COLO668 (cell line): ENCODE measurements around the gene JARID2.

Experiments used
- DNase-seq: peaks from one replicate; lab custom pipeline; 2025; ENCODE audit not compliant: unreplicated experiment; lab: John Stamatoyannopoulos, UW

Gene JARID2

GRCh38 chr6:15502446-15503345 is 256.8 kb downstream of the JARID2 start:
- DNase-seq: no peak

DNA sequence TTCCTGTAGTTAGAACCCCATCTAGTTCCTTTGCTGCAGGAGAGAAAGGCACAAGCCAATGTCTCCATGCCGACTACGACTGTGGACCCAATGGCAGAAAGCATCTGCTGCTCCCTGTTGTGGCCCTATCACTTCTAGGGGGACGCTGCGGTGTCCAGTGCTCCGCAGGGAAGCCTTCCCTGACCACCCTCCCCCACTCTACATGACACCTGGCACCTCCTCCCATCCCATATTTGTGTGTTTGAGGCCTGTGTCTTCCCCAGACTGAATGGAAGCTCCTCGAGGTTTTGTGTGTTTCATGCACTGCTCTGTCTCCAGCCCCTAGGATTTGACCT is 257.4 kb downstream of the JARID2 start:
- DNase-seq: no peak

DNA sequence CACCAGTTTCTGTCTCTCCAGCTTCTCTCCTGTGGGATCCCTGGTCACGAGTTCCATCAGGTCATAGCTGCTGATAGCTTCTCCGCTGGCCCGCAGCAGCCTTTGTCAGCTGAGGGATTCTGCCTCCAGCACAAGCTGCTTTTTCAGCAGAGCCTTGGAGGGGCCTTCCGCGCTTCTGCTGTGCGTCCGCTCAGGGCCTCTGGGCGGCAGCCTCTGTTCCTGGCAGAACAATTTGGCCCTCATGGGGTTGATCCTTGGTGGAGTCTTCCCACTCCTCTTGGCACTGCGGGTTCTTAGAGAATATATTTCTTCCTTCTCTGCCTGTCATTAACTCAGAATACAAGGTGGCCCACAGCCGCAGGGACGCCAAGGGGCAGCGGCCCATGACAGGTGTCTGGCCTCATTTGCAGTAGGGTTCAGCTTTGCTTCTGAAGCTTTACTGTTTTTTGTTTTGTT is 258.2 kb downstream of the JARID2 start:
- no peak for DNase-seq

- DNase-seq: peak; percentile 1
Measured at GRCh38 chr6:15504581-15505350, 258.9 kb downstream of the JARID2 start.

DNA sequence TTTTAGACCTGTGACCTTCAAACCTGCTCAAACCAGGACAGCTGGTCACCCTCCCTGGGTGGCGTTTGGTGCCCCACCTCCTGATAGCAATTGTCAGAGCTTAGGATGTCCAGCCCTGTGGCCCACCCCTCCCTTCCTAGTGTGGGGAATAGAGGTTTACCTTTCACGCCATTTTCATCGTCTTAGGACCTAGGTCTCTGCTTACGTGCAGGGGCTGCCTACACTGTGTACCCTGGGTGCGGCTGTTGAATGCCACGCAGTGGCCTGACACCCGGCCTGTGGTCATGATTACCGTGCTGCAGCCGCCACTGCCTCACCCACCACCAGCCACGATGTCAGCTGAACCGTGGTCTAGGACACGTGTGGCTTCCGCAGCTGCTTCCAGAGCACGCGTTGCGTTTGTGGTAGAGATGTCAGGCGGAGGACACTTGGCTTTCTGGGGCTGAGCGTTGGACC is 259.6 kb downstream of the JARID2 start:
- no peak for DNase-seq

DNA sequence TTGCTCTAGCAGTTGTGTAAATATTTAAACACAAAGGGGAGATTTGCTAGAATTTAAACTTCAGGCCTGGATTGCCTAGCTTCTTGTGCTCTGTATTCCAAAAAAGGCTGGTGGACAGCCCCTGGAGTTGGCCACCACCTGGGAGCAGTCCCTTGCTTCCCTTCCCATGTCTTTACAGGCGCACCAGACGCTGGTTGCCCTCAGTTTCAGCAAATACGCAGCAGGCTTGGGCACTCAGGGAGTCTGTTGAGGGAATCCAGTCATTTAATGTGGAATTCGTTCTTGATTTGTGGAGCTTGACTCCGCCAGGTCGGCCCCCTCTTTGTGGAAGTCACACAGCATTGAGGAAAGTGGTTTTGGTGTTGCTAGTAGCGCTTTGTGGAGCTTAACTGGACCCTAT is 260.2 kb downstream of the JARID2 start:
- no peak for DNase-seq

DNA sequence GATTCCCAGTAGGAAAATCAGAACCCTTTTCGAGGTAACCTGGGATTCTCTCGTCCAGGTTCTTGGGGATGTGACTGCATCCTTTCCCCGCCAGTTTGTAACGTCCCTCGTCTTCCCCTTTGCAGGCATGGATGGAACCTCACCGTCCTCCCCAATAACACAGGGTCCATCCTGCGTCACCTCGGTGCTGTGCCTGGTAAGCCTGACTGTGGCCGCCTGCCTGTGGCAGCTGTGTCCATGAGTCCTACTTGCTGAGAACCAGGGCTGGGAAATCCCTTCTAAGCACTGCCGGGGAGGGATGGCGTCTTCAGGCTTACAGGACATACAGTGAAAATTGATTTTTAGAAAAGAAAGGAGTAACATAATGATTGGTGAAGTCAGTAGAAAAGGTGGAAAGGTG is 261.4 kb downstream of the JARID2 start:
- DNase-seq: no peak

DNA sequence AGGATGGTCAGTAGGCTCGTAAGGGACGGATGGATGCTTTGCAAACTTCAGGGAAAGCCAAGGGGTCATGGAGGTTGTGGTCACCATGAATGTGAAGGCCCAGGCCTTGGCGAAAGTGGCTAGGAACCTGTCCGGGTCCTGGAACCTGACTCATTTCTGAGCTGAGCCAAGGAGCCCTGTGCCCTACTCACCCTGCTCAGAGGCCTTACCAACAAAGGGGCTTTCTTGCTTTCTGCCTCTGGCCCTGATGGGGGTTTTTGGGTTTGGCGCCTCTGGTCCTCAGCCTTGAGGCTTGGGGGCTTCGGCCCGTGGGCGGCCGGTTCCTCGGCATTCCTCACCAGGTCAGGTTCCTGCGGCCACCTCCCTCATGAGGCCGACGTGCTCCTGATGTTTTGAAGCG is 261.9 kb downstream of the JARID2 start:
- no peak for DNase-seq

GRCh38 chr6:15508441-15508871 is 262.6 kb downstream of the JARID2 start:
- no peak for DNase-seq

- DNase-seq: no peak
Measured at GRCh38 chr6:15508931-15509330, 263.1 kb downstream of the JARID2 start.

DNA sequence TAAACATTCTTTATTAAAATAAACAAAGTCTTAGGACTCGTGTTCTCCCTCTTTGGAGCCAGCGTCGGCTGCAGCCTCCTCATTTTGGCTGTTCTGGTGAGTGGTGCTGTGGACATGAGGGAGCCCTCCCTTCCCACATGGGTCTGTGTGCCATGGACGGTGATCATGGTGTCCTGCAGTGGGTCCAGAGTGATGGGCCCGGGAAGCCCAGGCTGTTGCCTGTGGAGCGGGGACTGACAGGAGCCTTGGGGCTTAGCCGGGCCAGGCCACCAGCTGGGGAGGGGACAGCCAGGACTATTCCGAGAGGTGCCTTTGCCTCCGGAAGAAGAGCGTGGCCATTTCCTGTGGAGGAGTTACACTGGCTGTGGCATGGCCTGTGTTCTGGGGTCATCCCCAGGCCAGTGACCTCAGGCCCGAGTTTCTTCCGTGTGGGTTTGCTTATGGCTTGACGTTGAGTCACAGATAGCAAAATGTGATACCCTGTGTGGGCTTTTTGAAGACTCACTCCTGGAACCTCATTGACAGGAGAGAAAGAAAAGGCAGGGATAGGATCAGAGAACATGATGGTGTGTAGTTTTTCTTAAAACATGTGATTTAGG is 263.6 kb downstream of the JARID2 start:
- no peak for DNase-seq

- no peak for DNase-seq
Measured at GRCh38 chr6:15510121-15510520, 264.3 kb downstream of the JARID2 start.

DNA sequence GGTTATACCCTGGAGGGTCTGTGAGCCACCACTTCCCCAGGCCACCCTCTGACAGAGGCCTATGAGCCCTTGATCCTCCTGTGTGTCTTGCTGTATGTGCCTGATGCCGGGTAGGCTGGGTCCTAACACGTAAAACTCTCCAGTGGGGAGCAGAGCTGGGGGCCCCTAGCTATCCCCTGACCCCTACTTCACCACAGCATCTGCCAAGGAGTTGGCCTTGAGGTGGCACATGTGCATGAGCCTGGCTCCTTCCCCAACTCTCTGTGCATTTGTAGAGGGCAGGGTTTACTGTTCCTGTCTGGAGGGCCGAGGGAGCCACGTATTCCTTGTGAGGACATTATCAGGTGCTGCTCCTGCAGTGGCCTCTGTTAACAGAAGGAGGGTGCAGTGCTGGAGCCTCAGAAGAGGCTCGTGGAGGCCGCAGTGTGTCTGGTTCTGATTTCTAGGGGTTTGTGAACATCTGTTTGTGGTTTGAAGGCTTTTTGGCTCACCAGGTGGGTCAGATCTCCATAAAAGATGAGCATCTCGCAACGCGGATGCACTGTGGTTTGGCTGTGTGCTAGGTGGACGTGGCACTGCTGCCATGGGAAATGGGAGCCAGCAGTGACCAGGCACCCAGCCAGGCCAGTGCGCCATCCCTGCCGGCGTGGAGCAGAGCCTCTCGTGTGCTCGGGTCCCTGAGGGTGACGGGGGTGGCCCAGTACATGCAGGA is 264.8 kb downstream of the JARID2 start:
- DNase-seq: no peak

DNA sequence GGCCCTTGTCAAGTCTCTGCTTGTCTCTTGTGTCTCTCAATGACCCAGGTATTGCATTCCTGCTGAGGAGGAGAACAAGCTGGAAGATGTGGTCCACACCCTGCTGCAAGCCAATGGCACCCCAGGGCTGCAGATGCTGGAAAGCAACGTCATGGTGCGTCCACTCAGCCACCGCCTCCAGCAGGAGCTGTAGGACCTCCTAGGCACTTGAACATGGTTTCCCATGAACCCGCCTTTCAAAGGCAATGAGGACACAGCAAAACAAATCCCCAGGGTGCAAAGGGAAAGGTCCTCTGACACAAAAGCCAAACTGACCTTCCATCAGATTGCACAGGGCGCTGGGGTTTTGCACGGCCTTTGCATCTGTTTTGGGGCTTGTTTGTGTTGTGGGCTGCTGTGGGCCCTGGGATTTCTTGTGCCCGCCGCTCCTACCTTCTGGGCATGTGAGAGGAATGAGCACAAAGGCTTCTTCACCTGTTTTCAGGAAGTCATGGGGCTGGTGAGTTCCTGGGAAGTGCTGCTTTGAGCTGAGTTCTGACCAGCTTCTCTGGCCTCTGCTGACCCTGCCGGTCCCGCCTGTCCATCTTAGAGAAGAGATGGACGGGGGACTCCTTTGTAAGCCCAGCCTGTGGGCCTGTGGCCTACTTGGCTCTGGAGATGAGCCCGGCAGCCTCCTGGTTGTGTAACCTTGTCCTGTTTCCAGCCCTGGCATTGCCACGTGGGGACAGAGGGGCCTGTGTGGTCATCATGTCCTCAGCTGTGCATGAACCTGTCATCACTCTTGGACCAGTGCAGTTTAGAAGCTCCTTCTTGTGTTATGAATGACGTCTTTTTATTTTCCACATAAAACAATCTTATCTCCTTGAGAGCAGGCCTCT is 265.6 kb downstream of the JARID2 start:
- DNase-seq: no peak

DNA sequence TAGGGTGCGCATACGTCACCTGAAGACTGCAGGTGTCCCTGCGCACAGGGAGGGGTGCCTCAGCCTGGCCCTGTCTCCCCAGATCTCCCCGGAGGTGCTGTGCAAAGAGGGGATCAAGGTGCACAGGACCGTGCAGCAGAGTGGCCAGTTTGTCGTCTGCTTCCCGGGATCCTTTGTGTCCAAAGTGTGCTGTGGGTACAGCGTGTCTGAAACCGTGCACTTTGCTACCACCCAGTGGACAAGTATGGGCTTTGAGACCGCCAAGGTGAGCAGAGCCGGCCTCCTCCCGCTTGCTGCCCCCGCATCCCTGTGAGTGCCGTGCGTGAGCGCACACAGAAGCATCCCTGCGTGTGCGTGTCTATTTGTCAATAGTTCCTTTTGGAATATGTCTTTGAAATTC is 266.3 kb downstream of the JARID2 start:
- peak; percentile 5 for DNase-seq

GRCh38 chr6:15512721-15513120 is 266.9 kb downstream of the JARID2 start:
- no peak for DNase-seq

DNA sequence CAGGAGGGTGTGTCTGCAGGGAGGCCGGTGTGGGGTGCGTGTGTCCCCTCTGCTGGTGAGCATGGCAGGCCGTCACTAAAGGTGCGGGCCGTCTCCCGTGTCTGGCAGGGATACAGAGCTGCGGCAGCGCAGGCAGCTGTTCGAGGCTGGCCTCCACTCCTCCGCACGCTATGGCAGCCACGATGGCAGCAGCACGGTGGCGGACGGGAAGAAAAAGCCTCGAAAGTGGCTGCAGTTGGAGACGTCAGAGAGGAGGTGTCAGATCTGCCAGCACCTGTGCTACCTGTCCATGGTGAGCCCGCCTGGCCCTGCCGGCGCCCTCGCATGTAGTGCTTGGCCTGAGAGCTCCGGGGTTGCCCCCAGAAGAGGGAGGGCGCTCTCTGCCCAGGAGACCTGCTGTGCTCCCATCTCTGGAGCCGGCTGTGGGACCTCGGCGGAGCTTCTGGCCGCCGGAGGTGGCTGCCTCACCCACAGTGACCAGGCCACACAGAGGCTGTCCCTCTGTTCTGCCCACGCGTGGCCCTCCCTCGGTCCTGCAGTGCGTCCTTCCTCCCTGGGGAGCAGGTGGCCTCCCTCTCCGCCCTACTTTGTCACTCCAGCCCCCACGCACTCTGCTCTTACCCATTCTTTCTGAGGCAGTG is 267.4 kb downstream of the JARID2 start:
- DNase-seq: no peak

GRCh38 chr6:15513801-15514711 is 268.2 kb downstream of the JARID2 start:
- DNase-seq: no peak

- no peak for DNase-seq
Measured at GRCh38 chr6:15515226-15515625, 269.4 kb downstream of the JARID2 start.
